Hepatocyte (in vitro differentiated cells): ENCODE data around the gene ACTR3C. TPM values are rescaled to one million over a fixed set of nuclear protein-coding genes. Genes with fewer than 3 reads are reported as not detected.

Experiments used
- DNase-seq: peaks from one replicate; pipeline ENCODE4 v3.0.0-alpha.2; 2016; ENCODE audit warnings: low spot score
- H2AFZ ChIP-seq: fragments of 200-600 bp; sonication (generic); 2 replicates; pipeline ENCODE4 v1.6.0; 2016; ENCODE audit warnings: antibody characterized with exemption, mild to moderate bottlenecking
- H3K27ac ChIP-seq: fragments of 200-600 bp; sonication (generic); 2 replicates; pipeline ENCODE4 v1.5.1; 2016; ENCODE audit warnings: mild to moderate bottlenecking
- H3K27me3 ChIP-seq: fragments of 200-600 bp; sonication (generic); 2 replicates; pipeline ENCODE4 v1.6.1; 2016
- H3K36me3 ChIP-seq: fragments of 200-600 bp; sonication (generic); replicated peaks from 2 replicates; pipeline ENCODE4 v1.5.1; 2016; ENCODE audit warnings: low read depth; ENCODE audit not compliant: insufficient read depth
- H3K4me1 ChIP-seq: fragments of 200-600 bp; sonication (generic); 2 replicates; pipeline ENCODE4 v1.5.1; 2016; ENCODE audit warnings: mild to moderate bottlenecking, moderate library complexity; ENCODE audit not compliant: insufficient read depth
- H3K4me2 ChIP-seq: fragments of 200-600 bp; sonication (generic); 2 replicates; pipeline ENCODE4 v1.6.0; 2016
- H3K4me3 ChIP-seq: fragments of 200-600 bp; sonication (generic); 2 replicates; pipeline ENCODE4 v1.5.1; 2016; ENCODE audit warnings: mild to moderate bottlenecking
- H3K79me2 ChIP-seq: fragments of 200-600 bp; sonication (generic); 2 replicates; pipeline ENCODE4 v1.6.0; 2017; ENCODE audit warnings: mild to moderate bottlenecking
- H3K9me2 ChIP-seq: fragments of 200-600 bp; sonication (generic); replicated peaks from 2 replicates; pipeline ENCODE4 v1.6.0; 2017; ENCODE audit warnings: mild to moderate bottlenecking; ENCODE audit not compliant: insufficient read depth
- H3K9me3 ChIP-seq: fragments of 200-600 bp; sonication (generic); 2 replicates; pipeline ENCODE4 v1.5.1; 2016; ENCODE audit warnings: low read depth, mild to moderate bottlenecking
- H4K20me1 ChIP-seq: fragments of 200-600 bp; sonication (generic); 2 replicates; pipeline ENCODE4 v1.6.0; 2016; ENCODE audit warnings: mild to moderate bottlenecking; ENCODE audit not compliant: insufficient read depth, poor library complexity, severe bottlenecking
- EZH2 ChIP-seq: fragments of 200-600 bp; sonication (generic); IDR thresholded peaks from 2 replicates; pipeline ENCODE4 v1.6.1; 2016; ENCODE audit warnings: antibody characterized with exemption, mild to moderate bottlenecking, borderline replicate concordance
- EZH2phosphoT487 ChIP-seq: fragments of 200-600 bp; sonication (generic); IDR thresholded peaks from one replicate; pipeline ENCODE4 v1.6.1; 2018; ENCODE audit warnings: antibody characterized with exemption, mild to moderate bottlenecking, low read depth, moderate library complexity; ENCODE audit not compliant: unreplicated experiment, severe bottlenecking
- WGBS: methylation state at CpG from one replicate; pipeline ENCODE4 v1.1.6; 2016; ENCODE audit warnings: low lambda C conversion rate; ENCODE audit errors: missing lambda C conversion rate; 5-methylcytosine and 5-hydroxymethylcytosine counted together
- polyA plus RNA-seq: library from polyadenylated mRNA; unstranded; fragments of >200 nt; fragmentation: Nextera tagmentation; extraction: Ambion mirVana; gene quantifications from 2 replicates; pipeline ENCODE4 v1.2.1, GENCODE V29; 2016
- total RNA-seq: library from RNA; depleted of rRNA; stranded (reverse); fragments of >200 nt; gene quantifications from 2 replicates; pipeline ENCODE4 v1.2.3, GENCODE V29; 2014
- TF ChIP-seq, protein P1 (sequence below): fragments of 200-600 bp; sonication (generic); IDR thresholded peaks from 2 replicates; pipeline ENCODE4 v1.5.1; 2016; ENCODE audit warnings: antibody characterized with exemption, mild to moderate bottlenecking; ENCODE audit not compliant: poor library complexity

The ACTR3C gene
- total and polyA plus RNA-seq, 2 experiments from 2014 or later = 7.8 to 18.6 TPM

DNA sequence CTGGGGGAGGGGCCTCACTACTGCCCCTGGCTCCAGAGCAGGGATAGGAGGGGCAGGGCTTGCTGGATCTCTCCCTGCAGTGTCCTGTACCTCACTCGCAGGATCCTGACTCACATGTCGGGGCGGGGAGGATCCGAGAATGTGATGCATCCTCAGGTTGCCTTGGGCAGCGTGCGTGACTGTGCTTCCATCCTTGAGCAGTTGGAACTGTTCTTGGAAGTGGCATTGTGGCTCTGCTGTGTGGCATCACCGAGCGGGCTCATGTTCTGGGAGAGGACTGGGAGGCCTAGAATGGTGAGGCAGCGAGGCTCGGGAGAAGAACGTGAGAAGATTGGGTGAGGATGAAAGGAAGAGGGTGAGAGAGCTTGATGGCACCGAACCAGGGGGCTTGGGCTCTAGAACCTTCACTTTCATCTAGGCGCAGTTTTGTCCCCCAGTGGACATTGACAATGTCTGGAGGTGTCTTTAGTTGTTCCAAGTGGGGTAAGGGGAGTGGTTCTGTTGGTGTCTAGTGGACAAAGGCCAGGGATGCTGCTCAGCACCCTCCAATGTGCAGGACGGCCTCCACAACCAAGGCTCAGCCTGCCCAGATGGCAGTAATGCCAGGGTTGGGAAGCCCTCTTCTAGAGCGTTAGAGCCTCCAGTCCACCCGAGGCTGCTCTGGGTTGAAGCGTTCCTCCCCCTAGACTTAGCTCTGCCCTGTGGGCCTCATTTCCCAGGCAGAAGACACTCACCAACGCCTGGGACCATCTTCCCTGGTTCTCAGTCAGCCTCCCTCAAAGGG is 9.7 kb upstream of the ACTR3C start:
- no peak overlapping the region for H2AFZ ChIP-seq
- no peak overlapping the region for H3K4me3 ChIP-seq
- no peaks in the 10 kb centered on the region for H3K36me3 ChIP-seq
- no peak for DNase-seq
- WGBS = 96% methylated on average over 18 of the region's 18 CpGs
- H3K79me2 ChIP-seq = no peaks in the 10 kb centered on the region
- H3K4me2 ChIP-seq = no peak overlapping the region
- no peaks in the 10 kb centered on the region for H4K20me1 ChIP-seq
- H3K27ac ChIP-seq = no peak overlapping the region
- H3K4me1 ChIP-seq = peaks cover 6% of the 10 kb centered on the region
- H3K27me3 ChIP-seq = no peaks in the 10 kb centered on the region
- no peaks in the 10 kb centered on the region for H3K9me3 ChIP-seq
- TF ChIP-seq EZH2 (no peak), EZH2phosphoT487 (no peak)
- TF ChIP-seq, protein P1, sequence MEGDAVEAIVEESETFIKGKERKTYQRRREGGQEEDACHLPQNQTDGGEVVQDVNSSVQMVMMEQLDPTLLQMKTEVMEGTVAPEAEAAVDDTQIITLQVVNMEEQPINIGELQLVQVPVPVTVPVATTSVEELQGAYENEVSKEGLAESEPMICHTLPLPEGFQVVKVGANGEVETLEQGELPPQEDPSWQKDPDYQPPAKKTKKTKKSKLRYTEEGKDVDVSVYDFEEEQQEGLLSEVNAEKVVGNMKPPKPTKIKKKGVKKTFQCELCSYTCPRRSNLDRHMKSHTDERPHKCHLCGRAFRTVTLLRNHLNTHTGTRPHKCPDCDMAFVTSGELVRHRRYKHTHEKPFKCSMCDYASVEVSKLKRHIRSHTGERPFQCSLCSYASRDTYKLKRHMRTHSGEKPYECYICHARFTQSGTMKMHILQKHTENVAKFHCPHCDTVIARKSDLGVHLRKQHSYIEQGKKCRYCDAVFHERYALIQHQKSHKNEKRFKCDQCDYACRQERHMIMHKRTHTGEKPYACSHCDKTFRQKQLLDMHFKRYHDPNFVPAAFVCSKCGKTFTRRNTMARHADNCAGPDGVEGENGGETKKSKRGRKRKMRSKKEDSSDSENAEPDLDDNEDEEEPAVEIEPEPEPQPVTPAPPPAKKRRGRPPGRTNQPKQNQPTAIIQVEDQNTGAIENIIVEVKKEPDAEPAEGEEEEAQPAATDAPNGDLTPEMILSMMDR = no peak
- H3K9me2 ChIP-seq = no peaks in the 10 kb centered on the region

DNA sequence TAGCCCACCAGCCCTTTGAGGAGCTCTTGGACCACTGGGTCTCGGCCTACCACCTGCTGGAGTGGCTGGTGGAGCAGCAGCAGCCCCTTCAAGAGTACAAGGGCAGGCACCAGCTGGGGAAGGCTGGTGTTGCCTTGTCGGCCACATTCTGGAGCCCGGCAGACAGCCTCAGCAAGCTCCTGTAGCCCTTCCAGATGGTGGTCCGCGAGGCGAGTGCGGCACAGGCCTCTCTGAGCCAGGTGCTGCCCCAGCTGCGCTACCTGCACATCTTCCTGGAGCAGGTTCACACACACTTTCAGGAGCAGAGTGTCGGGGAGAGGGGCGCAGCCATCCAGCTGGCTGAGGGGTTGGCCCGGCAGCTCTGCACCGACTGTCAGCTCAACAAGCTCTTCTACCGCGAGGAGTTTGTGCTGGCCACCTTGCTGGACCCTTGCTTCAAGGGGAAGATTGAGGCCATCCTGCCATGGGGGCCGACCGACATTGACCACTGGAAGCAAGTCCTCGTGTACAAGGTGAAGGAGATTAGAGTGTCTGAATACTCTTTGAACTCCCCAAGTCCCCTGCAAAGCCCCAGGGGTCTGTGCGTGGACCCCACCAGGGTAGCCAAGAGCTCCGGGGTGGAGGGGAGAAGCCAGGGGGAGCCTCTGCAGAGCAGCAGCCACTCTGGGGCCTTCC is 7.0 kb upstream of the ACTR3C start:
- H3K27me3 ChIP-seq = no peaks in the 10 kb centered on the region
- peaks cover under 1% of the 10 kb centered on the region for H3K4me1 ChIP-seq
- no peaks in the 10 kb centered on the region for H3K36me3 ChIP-seq
- no peak overlapping the region for H2AFZ ChIP-seq
- H3K9me3 ChIP-seq = no peaks in the 10 kb centered on the region
- H3K4me2 ChIP-seq = no peak overlapping the region
- TF ChIP-seq EZH2phosphoT487 (no peak), EZH2 (no peak)
- TF ChIP-seq, protein P1 = no peak
- no peaks in the 10 kb centered on the region for H3K9me2 ChIP-seq
- H3K4me3 ChIP-seq = no peak overlapping the region
- H3K79me2 ChIP-seq = peaks cover 10% of the 10 kb centered on the region
- no peaks in the 10 kb centered on the region for H4K20me1 ChIP-seq
- no peak overlapping the region for H3K27ac ChIP-seq
- WGBS = 96% methylated on average over 19 of the region's 19 CpGs
- no peak for DNase-seq

DNA sequence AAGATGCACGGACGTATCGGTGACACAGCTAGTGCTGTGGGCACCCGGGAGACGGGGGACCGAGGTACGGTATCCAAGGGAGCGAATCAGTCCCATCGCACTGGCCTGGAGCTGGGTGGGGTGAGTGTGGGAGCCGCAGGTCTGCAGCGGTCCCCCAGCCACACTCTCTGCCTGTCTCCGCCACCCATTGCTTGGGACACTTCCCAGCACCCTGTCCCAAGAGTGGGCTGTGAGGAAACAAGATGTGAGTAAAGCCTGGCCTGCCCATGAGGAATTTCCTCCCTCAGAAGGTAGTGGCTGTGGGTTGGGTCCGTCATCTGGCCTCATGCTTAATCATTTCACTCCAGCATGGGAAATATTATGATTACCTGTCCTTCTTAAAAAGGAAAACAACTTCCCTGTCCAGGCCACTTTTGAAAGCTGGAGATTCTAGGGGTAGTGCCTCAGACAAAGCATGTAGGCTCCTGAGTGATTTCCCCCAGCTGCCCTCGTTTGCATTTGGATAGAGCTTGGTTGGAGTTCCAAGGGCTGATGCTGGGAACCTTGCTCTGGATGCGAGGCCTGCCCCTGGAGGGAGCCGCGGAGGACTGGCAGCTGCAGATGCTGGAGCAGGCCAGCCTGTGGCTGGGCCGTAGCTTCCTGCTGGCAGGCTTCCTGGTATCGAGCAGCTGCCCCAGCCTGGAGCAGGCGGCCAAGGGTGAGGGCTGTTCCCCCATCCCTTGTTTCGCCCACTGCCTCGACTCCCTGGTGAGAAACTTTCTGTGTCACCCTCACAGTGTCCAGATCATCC is 6.2 kb upstream of the ACTR3C start:
- Histone ChIP-seq H3K27me3 (no peaks in the 10 kb centered on the region), H3K79me2 (peaks cover 15% of the 10 kb centered on the region), H3K9me3 (no peaks in the 10 kb centered on the region), H3K4me1 (no peaks in the 10 kb centered on the region), H4K20me1 (no peaks in the 10 kb centered on the region), H2AFZ (no peak overlapping the region), H3K9me2 (no peaks in the 10 kb centered on the region), H3K4me3 (no peak overlapping the region), H3K27ac (no peak overlapping the region), H3K36me3 (no peaks in the 10 kb centered on the region), H3K4me2 (no peak overlapping the region)
- TF ChIP-seq, protein P1 = no peak
- TF ChIP-seq EZH2phosphoT487 = no peak
- no peak for TF ChIP-seq EZH2
- DNase-seq = no peak
- WGBS = 85% methylated on average over 21 of the region's 22 CpGs
